Adrenal gland (tissue), 12 donors: ENCODE measurements around the gene PITHD1. TPM values are rescaled to one million over a fixed set of nuclear protein-coding genes. Genes with fewer than 3 reads are reported as not detected.
A peak's percentile ranks its signal among the peaks of the same experiment; 100 is the strongest.

Experiments used
- DNase-seq, 7 donors: peaks; one replicate each; pipeline ENCODE4 v3.0.0-alpha.2; 2019 to 2020
- H3K27ac ChIP-seq, 5 donors: fragments of 200-600 bp; sonication (generic) in 4 of 5; 1 replicate in 3 of 5; 2 replicates in 2 of 5; pipeline versions ENCODE4 v1.5.1 to v1.8.0; 2016 to 2020; ENCODE audit warnings: mild to moderate bottlenecking in 1 of 5
- H3K27me3 ChIP-seq: fragments of 200-600 bp; 2 replicates; pipeline ENCODE4 v1.8.0; 2021
- H3K36me3 ChIP-seq, 2 donors: fragments of 200-600 bp; replicated peaks in 1 of 2; 1 replicate in 1 of 2; 2 replicates in 1 of 2; pipeline versions ENCODE4 v1.5.1 to v1.8.0; 2018 to 2022
- H3K4me1 ChIP-seq, 2 donors: fragments of 200-600 bp; replicated peaks in 1 of 2; 1 replicate in 1 of 2; 2 replicates in 1 of 2; pipeline versions ENCODE4 v1.5.1 to v1.8.0; 2018 to 2021
- H3K4me3 ChIP-seq, 4 donors: fragments of 200-600 bp; sonication (generic) in 3 of 4; one replicate each; pipeline ENCODE4 v1.5.1; 2016 to 2018
- H3K9me3 ChIP-seq, 3 donors: fragments of 200-600 bp; sonication (generic) in 1 of 3; replicated peaks in 1 of 3; 1 replicate in 2 of 3; 2 replicates in 1 of 3; pipeline versions ENCODE4 v1.5.1 to v1.8.0; 2016 to 2021
- CTCF ChIP-seq, 6 experiments: fragments of 450-650 bp in 4 of 6; fragments of 200-600 bp in 2 of 6; sonication (generic) in 1 of 6; IDR thresholded peaks; 1 replicate in 5 of 6; 2 replicates in 1 of 6; pipeline versions ENCODE4 v1.5.1 to v1.8.0; 2016 to 2021; ENCODE audit warnings: antibody characterized with exemption in 6 of 6, mild to moderate bottlenecking in 2 of 6, moderate library complexity in 1 of 6
- POLR2A ChIP-seq, 2 donors: fragments of 450-650 bp; IDR thresholded peaks; one replicate each; pipeline ENCODE4 v1.6.1; 2017; ENCODE audit warnings: antibody characterized with exemption in 2 of 2, mild to moderate bottlenecking in 2 of 2, moderate library complexity in 1 of 2
- whole genome bisulfite sequencing, 4 donors: extraction: QIAGEN DNeasy Blood & Tissue Kit in 2 of 4; methylation state at CpG; one replicate each; pipeline versions ENCODE4 v1.1.5 to v1.1.7; 2013 to 2017; 5-methylcytosine and 5-hydroxymethylcytosine counted together
- intact Hi-C, 2 donors: fragments of 100-400 bp; cut with DNase I; formaldehyde crosslinking; loops; one replicate each; pipeline versions ENCODE4 v1.14.1 to v1.15.0; 2022 to 2023
- polyA plus RNA-seq, 3 donors: library from polyadenylated mRNA; stranded (reverse); fragments of 200-250 nt in 2 of 3; fragments of 350-450 nt in 1 of 3; fragmentation: Illumina TruSeq in 1 of 3; extraction: RNeasy Lipid Tissue Mini Kit (QIAGEN cat#74804) in 1 of 3; gene quantifications; one replicate each; pipeline ENCODE4 v1.2.3, GENCODE V29; 2013 to 2014
- total RNA-seq, 9 donors: library from RNA; depleted of rRNA in 4 of 9; stranded (reverse); fragments of >200 nt in 4 of 9; fragments of 120-200 nt in 1 of 9; fragmentation: NEBNext Ultra II Directional in 1 of 9; extraction: Animal tissue kit (Norgen Biotek cat#: 25700) in 1 of 9; gene quantifications; one replicate each; pipeline versions ENCODE4 v1.1.0 to v1.2.4, GENCODE V29; 2013 to 2023
- donor health status: healthy with polysubstance abuse.
- donor health status: Bipolar disorder and iron deficiency.
- donor health status: DM: yes; HTN: yes; CAD: no.
- donor health status: DM: no; HTN: no; CAD: no.
- donor health status: DM: no; HTN: no; CAD: no.
- donor health status: DM: yes; HTN: yes; CAD: no.

The PITHD1 gene
- total and polyA plus RNA-seq, 12 donors = 41.9 to 104 (median 63.0) TPM

GRCh38 chr1:23810818-23811540 is 32.8 kb downstream of the PITHD1 start:
- peak; percentile 39 to 73 (median 58) for TF ChIP-seq CTCF (IDR thresholded peaks at IDR 0.05)
- TF ChIP-seq POLR2A (IDR thresholded peaks at IDR 0.05) = no peak
- H3K4me1 ChIP-seq = peaks cover 0 to 4% of the 10 kb centered on the region in 2 donors
- no peaks in the 10 kb centered on the region for H3K27me3 ChIP-seq
- peaks cover 0 to 53% of the 10 kb centered on the region in 2 donors for H3K36me3 ChIP-seq
- no peaks in the 10 kb centered on the region for H3K9me3 ChIP-seq
- H3K4me3 ChIP-seq = no peak overlapping the region
- peak in 6 of 7 donors; percentile 40 to 67 (median 50) for DNase-seq
- H3K27ac ChIP-seq = no peak overlapping the region
- WGBS, 4 donors = 73 to 78% (median 76%) methylated on average over 3 of the region's 3 CpGs
- intact Hi-C loops = loop anchor here in 1 of 2 donors (10.0 kb wide), 1 partner anchor 104 kb away; the partner anchor contains the start of gene CNR2

GRCh38 chr1:23814016-23814415 is 35.8 kb downstream of the PITHD1 start:
- Histone ChIP-seq H3K27ac (no peak overlapping the region), H3K4me3 (no peak overlapping the region), H3K27me3 (no peaks in the 10 kb centered on the region), H3K9me3 (no peaks in the 10 kb centered on the region), H3K4me1 (peaks cover 0 to 4% of the 10 kb centered on the region in 2 donors), H3K36me3 (peaks cover 0 to 71% of the 10 kb centered on the region in 2 donors)
- 92 to 100% (median 93%) methylated on average over 1 to 4 of the region's 4 CpGs for WGBS, 4 donors
- TF ChIP-seq POLR2A (IDR thresholded peaks at IDR 0.05) (no peak), CTCF (IDR thresholded peaks at IDR 0.05) (no peak)
- no peak for DNase-seq
- intact Hi-C loops = loop anchor here in 1 of 2 donors (10.0 kb wide), 1 partner anchor 101 kb away; the partner anchor contains the start of gene CNR2

- WGBS, 4 donors = 92 to 100% (median 95%) methylated on average over 3 of the region's 3 CpGs
- no peak for DNase-seq
- intact Hi-C loops = loop anchor here in 1 of 2 donors (10.0 kb wide), 1 partner anchor 98 kb away; the partner anchor contains the start of gene CNR2
- no peak for TF ChIP-seq POLR2A (IDR thresholded peaks at IDR 0.05)
- TF ChIP-seq CTCF (IDR thresholded peaks at IDR 0.05) = no peak
- H3K4me1 ChIP-seq = no peaks in the 10 kb centered on the region
- no peaks in the 10 kb centered on the region for H3K27me3 ChIP-seq
- H3K4me3 ChIP-seq = no peak overlapping the region
- no peaks in the 10 kb centered on the region for H3K9me3 ChIP-seq
- H3K36me3 ChIP-seq = peaks cover 0 to 77% of the 10 kb centered on the region in 2 donors
- H3K27ac ChIP-seq = no peak overlapping the region
Measured at GRCh38 chr1:23816361-23816760, 38.1 kb downstream of the PITHD1 start.

- H3K36me3 ChIP-seq = peaks cover 0 to 72% of the 10 kb centered on the region in 2 donors
- H3K27me3 ChIP-seq = no peaks in the 10 kb centered on the region
- no peak for DNase-seq
- no peaks in the 10 kb centered on the region for H3K9me3 ChIP-seq
- H3K27ac ChIP-seq = no peak overlapping the region
- H3K4me1 ChIP-seq = no peaks in the 10 kb centered on the region
- H3K4me3 ChIP-seq = no peak overlapping the region
- no peak for TF ChIP-seq POLR2A (IDR thresholded peaks at IDR 0.05)
- TF ChIP-seq CTCF (IDR thresholded peaks at IDR 0.05) = no peak
- intact Hi-C loops = loop anchor here in 1 of 2 donors (10.0 kb wide), 1 partner anchor 98 kb away; the partner anchor contains the start of gene CNR2
Measured at GRCh38 chr1:23816906-23817305, 38.7 kb downstream of the PITHD1 start.
